MM.1S (cell line): ENCODE data around the gene EPN2.

Source experiments
- EZH2 ChIP-seq: fragments of 300-600 bp; sonication (generic); optimal IDR thresholded peaks from 2 replicates; pipeline ENCODE3; 2017; ENCODE audit warnings: low read depth, mild to moderate bottlenecking, antibody characterized with exemption, low read length, mixed read lengths
- EZH2phosphoT487 ChIP-seq: fragments of 300-600 bp; sonication (generic); IDR thresholded peaks from 2 replicates; pipeline ENCODE4 v1.6.1; 2018; ENCODE audit warnings: antibody characterized with exemption, low read length
- TF ChIP-seq, protein P1 (sequence below): fragments of 300-600 bp; sonication (generic); IDR thresholded peaks from 2 replicates; pipeline ENCODE4 v1.5.1; 2016; ENCODE audit warnings: antibody characterized with exemption, low read length, mixed read lengths

DNA sequence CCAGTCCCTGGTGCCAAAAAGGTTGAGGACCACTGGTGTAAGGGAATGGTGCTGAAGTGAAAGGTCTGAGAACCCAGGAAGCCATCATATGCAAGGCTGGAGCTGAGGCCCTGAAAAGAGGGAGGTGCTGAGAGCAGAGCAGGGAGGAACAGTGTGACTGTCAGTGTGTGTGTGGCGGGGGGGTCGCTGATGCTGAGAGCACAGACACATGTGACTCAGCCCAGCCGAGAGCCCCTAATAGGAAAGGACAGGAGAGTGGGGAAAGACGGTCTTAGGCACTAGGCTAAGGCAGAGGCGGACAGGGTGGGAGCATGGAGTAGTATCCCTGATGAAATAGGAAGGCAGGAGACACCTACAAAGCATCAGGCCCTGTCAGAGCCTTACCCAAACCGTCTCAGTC lies 124.2 kb downstream of the EPN2 start:
- TF ChIP-seq, protein P1, sequence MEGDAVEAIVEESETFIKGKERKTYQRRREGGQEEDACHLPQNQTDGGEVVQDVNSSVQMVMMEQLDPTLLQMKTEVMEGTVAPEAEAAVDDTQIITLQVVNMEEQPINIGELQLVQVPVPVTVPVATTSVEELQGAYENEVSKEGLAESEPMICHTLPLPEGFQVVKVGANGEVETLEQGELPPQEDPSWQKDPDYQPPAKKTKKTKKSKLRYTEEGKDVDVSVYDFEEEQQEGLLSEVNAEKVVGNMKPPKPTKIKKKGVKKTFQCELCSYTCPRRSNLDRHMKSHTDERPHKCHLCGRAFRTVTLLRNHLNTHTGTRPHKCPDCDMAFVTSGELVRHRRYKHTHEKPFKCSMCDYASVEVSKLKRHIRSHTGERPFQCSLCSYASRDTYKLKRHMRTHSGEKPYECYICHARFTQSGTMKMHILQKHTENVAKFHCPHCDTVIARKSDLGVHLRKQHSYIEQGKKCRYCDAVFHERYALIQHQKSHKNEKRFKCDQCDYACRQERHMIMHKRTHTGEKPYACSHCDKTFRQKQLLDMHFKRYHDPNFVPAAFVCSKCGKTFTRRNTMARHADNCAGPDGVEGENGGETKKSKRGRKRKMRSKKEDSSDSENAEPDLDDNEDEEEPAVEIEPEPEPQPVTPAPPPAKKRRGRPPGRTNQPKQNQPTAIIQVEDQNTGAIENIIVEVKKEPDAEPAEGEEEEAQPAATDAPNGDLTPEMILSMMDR = no peak
- no peak for TF ChIP-seq EZH2
- no peak for TF ChIP-seq EZH2phosphoT487
